Measurements from ENCODE around the gene OXER1.

Gene OXER1

DNA sequence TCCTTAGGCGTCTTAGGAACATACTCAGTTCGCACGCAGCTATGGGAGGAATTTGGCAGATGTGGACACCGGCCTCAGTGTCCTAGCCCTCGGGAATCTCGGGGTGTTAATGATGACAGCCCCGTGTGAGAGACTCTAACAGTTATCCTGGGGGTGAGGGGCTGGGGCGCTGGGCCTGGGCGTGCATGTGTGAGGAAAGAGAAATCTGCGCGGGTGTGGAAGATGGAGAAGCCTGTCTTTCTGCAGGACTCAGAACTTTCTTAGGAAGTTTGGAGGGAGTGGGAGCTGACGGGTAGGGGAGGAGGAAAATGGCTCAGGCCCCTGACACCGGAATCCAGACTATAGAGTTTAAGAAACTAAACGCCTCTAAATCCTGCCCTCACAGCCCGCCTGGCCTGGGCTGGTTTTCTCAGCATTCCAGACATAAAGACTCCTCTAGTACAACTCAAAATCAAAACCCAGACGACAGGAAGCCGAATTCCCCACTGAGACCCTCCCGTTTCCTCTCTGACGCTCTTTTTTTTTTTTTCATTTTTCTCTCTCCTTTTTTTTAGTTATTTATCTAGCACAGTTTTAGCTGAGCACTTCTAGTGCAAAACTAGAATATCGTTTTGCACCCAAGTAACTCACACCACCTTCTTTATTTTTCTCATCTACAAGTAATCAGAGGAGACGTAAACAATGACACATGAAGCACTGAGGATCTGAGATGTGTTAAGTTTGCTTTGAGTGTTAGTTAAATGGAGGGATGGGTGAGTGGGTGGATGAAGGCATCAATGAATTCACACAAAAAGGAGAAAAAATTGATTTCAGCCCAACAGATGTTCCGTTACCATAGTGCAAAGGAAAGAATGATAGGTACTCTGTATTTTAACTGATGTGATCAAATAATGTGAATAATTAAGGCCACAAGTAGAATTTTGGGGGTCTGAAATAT is 29.7 kb upstream of the OXER1 start:
- DNase-seq: no peak

DNA sequence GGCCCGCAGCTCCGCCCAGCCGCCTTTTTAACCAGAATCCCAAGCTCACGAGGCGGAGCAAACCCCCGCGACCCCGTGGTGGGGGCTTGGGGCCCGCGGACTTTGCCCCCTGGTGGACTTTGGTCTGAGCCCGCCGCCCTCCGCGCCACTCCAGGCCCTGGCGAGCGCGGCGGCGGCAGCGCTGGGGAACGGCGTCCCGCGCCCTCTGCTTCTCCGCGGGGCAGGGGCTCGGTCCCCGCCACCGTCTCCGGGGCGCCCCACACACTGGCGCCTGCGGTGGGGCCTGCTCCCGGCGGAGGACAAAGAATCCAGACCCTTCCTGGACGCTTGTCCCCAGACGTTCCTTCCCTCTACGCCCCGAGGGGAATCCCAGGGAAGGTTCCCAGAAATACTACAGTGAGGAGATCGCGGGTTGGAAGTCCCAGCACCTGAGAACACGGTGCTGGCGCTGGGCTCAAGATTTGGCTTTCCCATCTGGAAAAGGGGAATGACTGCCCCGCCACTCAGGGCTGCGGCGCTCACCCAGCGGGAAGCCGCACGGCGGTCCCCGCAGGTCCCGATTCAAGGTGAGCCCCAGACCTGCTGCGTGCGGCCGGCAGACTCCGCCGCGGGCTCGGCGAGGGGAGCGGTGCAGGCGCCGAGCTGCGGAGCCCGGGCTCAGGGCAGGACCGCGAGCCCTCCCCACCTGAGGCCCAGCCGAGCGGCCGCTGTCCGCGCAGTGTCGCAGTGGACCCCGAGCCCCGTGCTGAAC is 28.8 kb upstream of the OXER1 start, which contains the start of gene HAAO:
Gene HAAO (minus strand): TSS at position 1 of the 751 bp plus-strand sequence. CDS start 47 bp downstream, outside the sequence.
- no peak for DNase-seq

DNA sequence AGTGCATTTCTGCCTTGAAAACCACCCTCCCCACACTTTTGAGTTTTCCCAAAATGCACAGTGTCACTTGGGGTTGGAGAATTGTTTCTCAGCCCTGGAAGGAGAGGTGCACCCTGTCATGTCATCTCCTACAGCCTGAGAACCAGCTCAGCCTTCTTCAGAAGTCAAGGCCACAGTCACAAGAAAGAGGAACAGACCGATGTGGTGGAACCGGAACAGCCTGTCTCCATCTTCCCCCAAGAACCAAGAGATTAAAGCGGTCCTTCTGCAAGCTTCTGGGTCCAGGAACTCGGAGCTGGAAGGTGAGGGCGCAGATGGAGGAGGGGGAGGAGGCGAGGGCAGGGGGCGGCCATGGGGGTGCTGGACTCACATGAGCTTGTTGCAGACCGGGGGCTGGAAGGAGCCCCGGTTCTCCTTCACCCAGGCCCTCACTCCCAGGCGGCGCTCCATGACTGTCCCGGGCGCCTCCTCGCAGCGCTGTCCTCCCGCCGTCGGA is 28.2 kb upstream of the OXER1 start:
- no peak for DNase-seq

DNA sequence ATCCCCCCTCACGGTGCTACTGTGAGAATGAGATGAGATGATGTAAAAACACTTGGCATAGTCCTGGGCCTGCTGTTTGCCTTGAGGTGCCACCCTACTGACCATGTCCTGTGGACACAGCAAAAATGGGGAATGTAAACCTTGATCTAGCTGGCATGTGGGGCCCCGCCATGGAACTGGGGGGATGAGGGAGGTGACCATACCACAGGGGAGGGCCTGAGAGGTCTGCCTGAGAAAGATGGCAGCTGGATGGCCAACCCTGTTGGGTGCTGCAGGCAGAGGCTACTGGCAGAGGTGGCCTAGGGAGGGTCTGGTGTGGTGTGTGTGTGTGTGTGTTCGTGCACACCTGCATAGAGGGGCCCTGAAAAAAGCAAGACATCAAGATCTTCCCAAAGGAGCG is 27.7 kb upstream of the OXER1 start:
- no peak for DNase-seq

DNA sequence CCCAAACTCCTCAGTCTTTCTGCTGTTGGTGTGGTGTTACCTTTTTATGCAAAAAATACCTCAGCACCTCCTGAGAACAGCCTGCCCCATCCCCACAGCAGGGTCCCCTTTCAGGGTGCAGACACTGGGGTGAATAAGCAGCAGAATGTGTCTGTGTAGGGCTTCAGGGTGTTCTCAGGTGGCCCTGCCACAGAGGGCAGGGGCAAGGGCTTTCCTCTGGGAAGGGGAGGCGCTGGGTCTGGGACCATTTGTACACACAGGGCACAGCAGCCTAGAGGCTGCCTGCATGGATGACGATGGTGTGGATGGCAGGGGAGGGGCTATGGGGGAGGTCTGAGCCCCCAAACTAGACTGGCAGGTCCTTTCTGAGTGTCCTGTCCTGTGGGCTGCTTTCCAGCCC is 25.8 kb upstream of the OXER1 start:
- no peak for DNase-seq

DNA sequence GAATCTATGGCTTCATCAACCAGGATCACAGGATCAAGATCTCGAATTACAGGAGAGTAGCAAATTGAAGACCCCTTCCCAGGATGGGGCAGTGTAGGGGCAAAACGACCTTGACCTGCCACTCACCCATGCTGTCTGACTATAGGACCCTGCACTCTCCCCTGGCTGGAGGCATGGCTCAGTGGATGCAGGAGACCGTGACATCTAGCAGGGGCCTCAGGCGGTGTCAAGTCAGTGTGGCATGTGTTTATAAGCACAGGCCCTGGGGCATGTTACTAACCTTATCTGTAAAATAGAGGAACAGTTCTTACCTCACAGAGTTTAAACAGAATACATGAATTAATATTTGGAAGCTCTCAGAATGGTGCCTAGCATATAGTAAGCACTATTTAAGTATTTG is 24.9 kb upstream of the OXER1 start:
- no peak for DNase-seq

DNA sequence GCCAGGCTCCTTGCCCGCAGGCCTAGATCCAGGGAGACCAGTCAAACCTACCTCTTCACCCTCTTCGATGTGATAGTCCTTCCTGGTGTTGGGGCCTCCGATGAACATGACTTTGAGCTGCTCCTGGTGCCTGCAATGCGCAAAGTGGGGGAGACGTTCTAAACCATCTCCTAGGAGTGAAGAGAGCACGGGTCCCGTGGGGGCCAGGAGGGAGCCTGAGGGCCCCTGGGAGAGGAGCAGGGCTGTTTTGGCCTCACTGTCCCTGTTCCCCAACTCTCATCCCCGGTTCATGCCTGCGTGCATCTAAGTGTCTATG is 24.5 kb upstream of the OXER1 start:
- DNase-seq: no peak

DNA sequence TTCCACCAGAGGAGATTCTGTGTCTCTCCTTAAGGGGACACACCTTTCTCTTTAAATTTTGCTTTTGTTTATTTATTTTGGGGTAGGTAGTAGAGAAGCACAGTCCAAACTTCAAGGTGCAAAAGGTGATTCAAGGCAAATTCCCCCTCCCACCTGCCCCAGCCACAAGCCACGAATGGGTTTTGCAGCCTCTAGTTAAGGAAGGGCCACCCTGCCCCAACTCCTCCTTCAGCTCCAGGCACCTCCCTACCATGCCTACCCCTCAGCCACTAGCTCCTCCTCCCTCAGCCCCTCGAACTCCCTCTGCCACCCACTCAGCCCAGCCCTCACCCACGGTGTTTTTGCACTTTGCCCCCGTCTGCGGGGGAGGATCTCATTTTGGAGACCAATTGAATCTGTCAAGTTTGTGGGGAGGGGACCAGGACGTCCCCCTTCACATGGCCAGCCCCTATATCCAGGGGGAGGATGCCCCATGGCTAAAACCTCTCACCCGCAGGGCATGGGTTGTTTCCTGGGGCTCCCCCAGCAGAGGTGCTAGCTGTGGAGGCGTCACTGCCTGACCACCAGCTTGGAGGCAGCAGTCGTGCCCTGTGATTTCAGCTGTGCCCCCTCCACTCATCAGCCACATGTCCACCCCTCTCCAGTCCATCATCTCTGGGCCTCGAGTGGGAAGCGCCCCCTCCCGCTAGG is 24.0 kb upstream of the OXER1 start:
- no peak for DNase-seq

DNA sequence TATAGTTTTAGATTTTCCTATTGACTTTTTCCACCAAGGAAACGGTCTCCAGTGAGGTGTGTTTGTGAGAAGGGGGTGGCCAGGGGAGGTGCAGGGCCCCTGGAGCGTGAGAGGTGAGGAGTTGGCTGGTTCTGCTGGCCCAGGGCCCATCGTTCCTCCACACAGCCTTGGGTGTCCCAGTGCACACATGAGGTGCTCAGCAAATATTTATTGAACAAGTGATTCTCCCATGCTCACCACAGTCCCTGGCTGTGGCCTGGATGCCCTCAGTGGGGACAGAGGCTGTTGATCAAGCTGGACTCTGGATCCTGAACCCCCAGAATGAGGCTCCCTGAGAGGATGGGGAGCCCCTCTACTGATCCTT is 23.5 kb upstream of the OXER1 start:
- DNase-seq: no peak

DNA sequence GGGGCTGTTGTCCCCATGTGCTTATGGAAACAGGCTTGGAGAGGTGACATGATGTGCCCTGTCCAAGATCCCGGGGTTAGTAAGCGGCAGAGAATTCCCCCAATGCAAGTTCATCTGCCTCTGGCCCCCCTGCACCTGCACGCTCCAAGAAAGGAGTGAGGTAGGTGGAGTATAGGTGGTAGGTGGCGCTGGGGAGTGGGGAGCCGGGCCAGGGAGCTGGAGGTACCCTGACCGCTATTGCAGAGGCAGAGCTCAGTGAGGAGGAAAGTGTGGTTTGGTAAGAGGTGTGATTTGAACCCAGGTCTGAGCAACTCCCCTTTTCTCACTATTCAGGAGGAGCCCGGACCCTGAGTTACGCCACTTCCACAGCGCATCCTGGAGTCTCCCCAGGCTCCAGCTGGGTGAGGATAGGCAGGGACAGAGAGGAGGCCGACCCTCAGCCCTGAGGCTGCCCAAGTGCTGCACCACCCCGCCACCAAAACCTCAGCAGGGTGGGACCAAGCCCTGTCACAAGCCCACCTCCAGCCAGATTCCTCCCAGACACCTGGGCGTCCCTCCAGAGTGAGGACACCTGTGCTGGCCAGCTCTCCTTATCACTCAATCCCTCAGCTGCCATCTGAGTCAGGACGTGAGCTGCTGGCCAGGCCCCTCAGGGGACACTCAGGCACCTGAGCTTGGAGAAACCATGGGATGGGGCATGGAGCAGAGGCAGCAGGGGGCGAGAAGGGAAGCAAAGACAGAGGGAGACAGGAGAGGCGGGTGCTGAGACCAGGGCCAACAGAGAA is 22.8 kb upstream of the OXER1 start:
- no peak for DNase-seq

DNA sequence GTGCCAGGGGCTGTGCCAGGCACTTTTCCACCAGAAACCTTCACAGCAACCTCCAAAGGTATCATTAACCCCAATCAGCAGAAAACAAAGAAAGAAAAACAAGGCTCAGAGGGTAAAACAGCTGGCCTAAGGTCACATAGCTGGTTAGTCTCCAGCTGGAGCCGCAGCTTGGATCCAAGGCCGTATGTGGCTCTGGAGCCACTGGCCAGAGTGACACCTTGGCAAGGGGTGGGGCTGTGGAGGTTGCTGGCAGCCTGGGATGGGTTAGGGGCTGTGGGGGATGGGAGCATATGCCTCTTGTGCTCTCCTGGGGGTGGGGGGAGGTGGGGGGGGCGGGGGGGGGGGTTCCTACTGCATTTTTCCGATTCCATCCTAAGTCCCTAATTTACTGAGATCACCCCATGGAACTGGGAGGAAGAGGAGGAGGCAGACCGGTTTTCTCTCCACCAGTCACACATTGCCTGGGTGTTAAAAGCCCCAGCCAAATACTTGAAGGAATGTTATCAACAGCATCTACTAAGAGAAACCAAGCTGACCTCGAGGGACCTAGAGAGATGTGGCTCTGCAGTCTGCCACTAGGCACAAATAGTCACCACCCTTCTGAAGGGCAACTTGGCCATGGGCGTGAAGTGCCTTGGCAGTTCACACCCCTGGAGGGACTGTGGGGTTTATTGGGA is 20.4 kb upstream of the OXER1 start:
- no peak for DNase-seq

DNA sequence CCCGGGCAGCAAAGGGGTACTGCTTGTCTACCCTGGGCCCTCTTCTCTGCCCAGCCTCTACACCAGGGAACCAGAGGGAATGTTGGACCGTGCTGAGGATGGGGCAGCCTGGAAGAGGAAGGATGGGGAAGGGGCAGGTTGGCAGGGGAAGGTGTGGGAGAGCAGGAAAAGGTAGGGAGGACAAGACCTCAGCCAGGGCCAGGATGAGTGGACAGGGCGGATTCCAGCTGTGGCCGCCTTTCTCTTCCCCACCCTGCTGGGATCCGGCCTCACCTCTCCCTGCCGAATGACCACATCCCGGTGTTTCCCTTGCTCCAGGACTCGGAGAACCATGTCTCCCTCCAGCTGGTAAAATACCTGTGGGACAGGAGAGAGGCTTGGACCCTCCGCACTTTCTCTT is 19.6 kb upstream of the OXER1 start:
- DNase-seq: no peak

DNA sequence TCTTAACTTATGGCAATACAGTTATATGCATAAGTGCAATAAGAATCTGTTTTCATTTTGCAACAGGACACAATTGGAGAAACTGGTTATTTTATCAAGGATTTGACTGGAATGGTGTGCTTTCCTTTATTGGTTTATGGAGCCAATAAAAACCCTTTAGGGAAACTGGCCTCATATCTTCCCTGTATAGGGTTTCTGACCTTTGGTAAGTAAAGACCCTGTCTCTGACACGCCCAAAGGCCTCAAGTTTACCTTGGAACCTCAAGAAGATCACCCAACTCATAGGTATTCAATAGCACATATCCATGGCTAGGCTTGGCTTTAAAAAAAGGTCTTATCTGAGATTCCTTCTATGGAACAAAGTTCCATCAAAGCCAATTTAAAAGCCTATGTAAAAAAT is 17.2 kb upstream of the OXER1 start:
- DNase-seq: no peak

DNA sequence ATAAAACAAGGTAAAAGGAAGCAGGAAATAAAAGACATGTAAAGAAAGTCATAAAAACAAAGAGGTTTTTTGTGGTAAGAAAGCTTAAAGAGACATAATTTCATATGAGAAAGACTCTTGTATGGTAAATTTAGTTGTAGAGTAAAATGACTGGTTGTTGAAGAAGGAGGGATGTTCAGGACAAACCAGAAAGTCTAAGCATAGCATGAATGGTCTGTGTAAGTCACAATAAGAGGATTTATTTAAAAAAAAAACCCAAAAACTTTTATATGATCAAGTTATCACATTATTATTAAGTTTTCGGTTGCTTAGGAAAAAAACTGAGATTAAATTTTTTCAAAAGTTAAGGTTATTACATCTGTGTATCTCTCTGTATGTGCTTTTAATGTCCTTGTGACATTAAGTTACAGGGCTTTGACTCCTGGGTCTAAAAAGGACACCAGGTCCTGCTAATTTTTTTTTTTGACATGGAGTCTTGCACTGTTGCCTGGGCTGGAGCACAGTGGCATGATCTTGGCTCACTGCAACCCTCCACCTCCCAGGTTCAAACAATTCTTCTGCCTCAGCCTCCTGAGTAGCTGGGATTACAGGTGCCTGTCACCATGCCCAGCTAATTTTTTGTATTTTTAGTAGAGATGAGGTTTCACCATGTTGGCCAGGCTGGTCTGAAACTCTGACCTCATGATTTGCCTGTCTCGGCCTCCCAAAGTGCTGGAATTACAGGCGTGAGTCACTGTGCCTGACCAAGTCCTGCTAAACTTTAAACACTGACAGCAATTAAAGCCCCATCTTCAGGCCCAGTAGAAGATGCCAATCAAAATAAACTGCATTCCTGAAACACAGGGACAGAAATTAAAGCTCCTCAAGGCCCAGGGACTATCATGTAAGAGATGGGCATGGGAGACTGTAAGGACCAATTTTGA is 14.2 kb upstream of the OXER1 start:
- no peak for DNase-seq

DNA sequence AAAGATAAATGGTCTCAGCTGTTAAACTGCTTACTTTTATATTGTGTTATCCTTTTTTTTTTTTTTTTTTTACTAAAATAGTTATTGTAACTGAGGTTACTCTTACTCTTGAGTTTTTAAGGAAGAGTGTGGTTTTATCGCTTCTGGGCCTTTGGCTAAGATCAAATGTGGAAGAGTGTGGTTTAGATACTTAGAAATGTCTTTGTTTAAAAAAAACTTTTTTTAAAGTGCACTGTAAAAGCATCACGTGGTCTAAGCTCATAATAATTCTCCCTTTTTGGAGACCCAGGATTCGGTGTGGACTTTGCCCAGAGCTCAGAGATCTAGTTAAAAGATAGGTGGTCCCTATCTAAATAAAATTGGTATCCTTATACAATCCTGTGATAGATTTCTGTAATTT is 11.9 kb upstream of the OXER1 start:
- no peak for DNase-seq

DNA sequence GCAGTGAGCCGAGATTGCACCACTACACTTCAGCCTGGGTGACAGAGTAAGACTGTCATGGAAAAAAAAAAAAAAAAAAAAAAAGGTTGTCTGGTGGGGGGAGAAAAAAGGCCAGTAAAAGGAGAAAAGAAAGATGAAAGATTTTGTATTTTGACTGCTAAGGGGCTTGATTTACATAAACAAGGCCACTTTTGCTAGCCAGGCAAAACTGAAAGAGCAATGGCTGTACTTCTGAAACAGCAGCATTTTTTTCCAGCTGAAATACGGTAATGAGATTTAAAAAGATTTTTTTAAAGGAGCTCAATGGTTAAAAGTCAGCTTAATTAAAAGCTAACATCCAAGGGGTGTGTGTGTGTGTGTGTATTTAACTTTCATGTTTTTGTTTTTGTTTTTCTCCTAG is 11.3 kb upstream of the OXER1 start:
- no peak for DNase-seq

DNA sequence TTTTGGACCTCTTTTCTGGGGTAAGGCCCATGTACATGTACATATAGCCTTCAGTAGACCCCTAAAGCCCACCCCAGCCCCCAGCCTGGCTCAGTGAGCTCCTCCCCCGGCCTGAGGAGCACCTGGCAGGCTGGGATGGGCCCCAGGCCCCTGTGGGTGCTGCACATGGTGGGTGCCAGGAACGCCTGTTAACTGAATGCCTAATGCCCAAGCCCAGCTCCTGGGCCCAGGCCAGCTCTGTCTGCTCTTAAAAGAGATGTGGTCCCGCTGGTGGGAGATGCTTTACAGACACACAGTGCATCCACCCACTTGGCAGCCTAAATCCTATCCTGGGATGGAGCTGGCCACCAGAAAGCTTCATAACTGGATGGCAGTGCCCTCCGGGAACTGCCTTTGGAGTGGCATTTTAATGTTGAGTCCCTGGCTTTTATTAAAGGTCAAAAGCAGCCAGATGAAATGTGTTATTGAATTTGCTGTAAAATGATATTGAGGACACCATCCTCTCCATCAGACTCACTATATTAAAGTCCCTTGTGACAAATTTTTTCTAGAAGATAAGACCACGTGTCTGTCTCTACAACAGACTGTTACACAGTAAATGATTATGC is 7.7 kb upstream of the OXER1 start:
- no peak for DNase-seq

DNA sequence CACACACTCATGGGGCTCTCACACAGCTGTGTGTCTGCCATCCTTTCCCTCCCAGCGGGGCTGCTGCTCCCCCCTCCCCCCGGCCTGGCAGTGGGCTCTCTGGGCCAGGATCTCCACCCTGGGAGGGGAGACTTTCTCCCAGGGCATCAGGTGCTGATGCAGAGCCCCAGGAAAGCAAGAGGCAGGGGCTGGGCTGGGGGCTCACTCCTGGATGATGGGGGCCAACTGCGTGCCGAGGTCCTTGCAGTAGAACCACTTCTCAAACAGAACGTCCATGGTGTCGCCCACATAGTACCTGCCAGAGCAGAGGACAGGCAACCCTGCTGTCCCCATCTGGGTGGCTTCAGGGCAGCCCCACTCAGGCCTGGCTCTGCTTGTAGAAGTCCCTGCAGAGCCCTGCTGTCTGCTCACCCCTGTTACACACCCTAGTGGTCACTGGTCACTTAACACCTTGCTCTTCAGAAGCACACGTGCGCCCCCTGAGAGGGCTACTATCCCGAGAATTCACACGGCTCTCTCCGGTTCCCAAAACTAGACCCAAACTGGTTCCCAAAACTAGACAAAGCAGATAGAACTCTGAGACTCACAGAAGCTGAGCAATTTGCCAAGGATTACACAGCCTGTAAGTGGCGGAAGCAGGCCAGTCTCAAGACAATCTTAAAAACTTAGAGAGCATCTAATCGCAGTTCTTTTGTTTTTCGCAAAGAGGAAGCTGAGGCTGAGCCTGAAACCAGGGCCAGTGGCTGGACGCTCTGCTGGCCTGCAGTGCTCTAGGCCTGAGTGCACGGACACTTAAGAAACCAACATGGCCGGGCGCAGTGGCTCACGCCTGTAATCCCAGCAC is 6.6 kb upstream of the OXER1 start:
- DNase-seq: peak; percentile 44

DNA sequence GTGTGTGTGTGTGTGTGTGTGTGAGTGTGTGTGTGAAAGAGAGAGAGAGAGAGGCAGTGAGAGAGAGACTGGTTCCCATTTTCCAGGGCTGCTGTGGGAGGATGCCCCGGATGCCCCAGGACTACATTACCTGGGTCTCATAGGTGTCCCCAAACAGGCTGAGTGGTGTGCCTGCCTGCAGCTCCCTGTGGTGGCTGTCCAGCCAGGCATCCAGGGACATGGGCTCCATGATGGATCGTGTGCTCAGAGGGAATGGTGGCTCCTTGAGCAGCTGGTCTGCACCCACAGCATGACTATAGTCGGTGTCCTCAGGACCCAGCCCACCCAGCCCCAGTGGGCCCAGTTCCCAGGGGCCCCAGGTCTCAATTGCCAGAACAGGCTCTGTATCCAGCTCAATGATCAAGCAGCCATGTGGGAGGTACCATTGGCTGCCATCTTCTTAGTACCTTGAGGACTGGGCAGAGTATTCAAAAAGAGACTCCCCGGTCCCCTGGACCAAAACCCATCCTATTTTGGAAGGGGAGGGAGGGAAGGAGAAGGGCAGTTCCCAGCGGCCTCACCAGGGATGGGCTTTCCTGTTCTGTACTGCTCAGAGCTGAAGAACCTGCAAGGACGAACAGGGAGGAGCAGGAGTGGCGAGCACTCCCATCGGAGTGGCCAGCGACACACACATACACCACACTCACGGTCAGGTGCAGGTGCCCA is 5.8 kb upstream of the OXER1 start:
- no peak for DNase-seq

All from HCEC 1CT (cell line).